MCF 10A (cell line): Measurements from ENCODE around the gene KRTAP5-9. TPM values are rescaled to one million over a fixed set of nuclear protein-coding genes. Genes with fewer than 3 reads are reported as not detected.
"Not testable (repeated sequence)": the region's sequence is repeated elsewhere in the genome, so short reads cannot be mapped to it uniquely, and the experiment has no call there.

Source experiments
- BruUV-seq: library from RNA; stranded (reverse); fragments of 400-500 nt; replicated peaks from 2 replicates; lab custom pipeline; 2021; lab: Mats Ljungman, UMichigan
- CTCF ChIA-PET: fragments of 300-600 bp; sonication (Branson Sonifier 250); formaldehyde crosslinking; extraction: SDS; loops from one replicate; lab custom pipeline; 2021; ENCODE audit warnings: antibody characterized with exemption, inconsistent platforms; lab: Yijun Ruan, JAX
- POLR2A ChIA-PET: fragments of 300-600, 350-650 bp; sonication (Branson Sonifier 250); formaldehyde crosslinking; extraction: SDS; loops from one replicate; lab custom pipeline; 2020; ENCODE audit warnings: antibody characterized with exemption, inconsistent platforms; lab: Yijun Ruan, JAX
- DNase-seq: peaks from one replicate; pipeline ENCODE4 v3.0.0-alpha.2; 2018; ENCODE audit not compliant: unreplicated experiment
- H3K27ac Mint-ChIP-seq: one replicate; pipeline ENCODE4 v1.8.0; 2022; ENCODE audit warnings: mild to moderate bottlenecking, low read depth, mixed read lengths; ENCODE audit not compliant: unreplicated experiment
- H3K27me3 Mint-ChIP-seq: one replicate; pipeline ENCODE4 v1.8.0; 2022; ENCODE audit warnings: mixed read lengths; ENCODE audit not compliant: insufficient read depth, unreplicated experiment
- H3K36me3 Mint-ChIP-seq: one replicate; pipeline ENCODE4 v1.8.0; 2022; ENCODE audit warnings: mild to moderate bottlenecking, moderate library complexity, mixed read lengths; ENCODE audit not compliant: insufficient read depth, unreplicated experiment
- H3K4me1 Mint-ChIP-seq: one replicate; pipeline ENCODE4 v1.8.0; 2022; ENCODE audit warnings: mixed read lengths; ENCODE audit not compliant: insufficient read depth, unreplicated experiment
- H3K4me3 Mint-ChIP-seq: one replicate; pipeline ENCODE4 v1.8.0; 2022; ENCODE audit warnings: mild to moderate bottlenecking, moderate library complexity, mixed read lengths; ENCODE audit not compliant: unreplicated experiment
- H3K9me3 Mint-ChIP-seq: one replicate; pipeline ENCODE4 v1.8.0; 2022; ENCODE audit warnings: mixed read lengths; ENCODE audit not compliant: unreplicated experiment
- intact Hi-C: fragments of 100-400 bp; cut with micrococcal nuclease; formaldehyde crosslinking; loops from 2 replicates; pipeline ENCODE4 v1.14.1; 2022
- total RNA-seq: library from RNA; stranded (reverse); gene quantifications from 2 replicates; pipeline ENCODE4 v1.2.3, GENCODE V29; 2022
- TF ChIP-seq, protein P1 (sequence below): fragments of 200-600 bp; IDR thresholded peaks from one replicate; pipeline ENCODE4 v1.8.0; 2022; ENCODE audit warnings: antibody characterized with exemption, mild to moderate bottlenecking; ENCODE audit not compliant: unreplicated experiment

Gene KRTAP5-9
- total RNA-seq, 1 experiment from 2014 or later = not detected

GRCh38 chr11:71535825-71536224 is 12.4 kb upstream of the KRTAP5-9 start:
- no peak for DNase-seq
- Mint-ChIP-seq H3K9me3 (peaks cover 5% of the 10 kb centered on the region), H3K4me3 (no peak overlapping the region), H3K27ac (no peak overlapping the region), H3K27me3 (no peaks in the 10 kb centered on the region), H3K4me1 (no peaks in the 10 kb centered on the region), H3K36me3 (no peaks in the 10 kb centered on the region)
- ChIA-PET CTCF (no interaction called here), POLR2A (no interaction called here)
- TF ChIP-seq, protein P1, sequence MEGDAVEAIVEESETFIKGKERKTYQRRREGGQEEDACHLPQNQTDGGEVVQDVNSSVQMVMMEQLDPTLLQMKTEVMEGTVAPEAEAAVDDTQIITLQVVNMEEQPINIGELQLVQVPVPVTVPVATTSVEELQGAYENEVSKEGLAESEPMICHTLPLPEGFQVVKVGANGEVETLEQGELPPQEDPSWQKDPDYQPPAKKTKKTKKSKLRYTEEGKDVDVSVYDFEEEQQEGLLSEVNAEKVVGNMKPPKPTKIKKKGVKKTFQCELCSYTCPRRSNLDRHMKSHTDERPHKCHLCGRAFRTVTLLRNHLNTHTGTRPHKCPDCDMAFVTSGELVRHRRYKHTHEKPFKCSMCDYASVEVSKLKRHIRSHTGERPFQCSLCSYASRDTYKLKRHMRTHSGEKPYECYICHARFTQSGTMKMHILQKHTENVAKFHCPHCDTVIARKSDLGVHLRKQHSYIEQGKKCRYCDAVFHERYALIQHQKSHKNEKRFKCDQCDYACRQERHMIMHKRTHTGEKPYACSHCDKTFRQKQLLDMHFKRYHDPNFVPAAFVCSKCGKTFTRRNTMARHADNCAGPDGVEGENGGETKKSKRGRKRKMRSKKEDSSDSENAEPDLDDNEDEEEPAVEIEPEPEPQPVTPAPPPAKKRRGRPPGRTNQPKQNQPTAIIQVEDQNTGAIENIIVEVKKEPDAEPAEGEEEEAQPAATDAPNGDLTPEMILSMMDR = no peak
- no TSS peak for BruUV-seq
- intact Hi-C loops = no loop called here

GRCh38 chr11:71537537-71537936 is 10.7 kb upstream of the KRTAP5-9 start:
- H3K27ac Mint-ChIP-seq = no peak overlapping the region
- no peaks in the 10 kb centered on the region for H3K27me3 Mint-ChIP-seq
- intact Hi-C loops = no loop called here
- H3K9me3 Mint-ChIP-seq = peaks cover 9% of the 10 kb centered on the region
- TF ChIP-seq, protein P1 = no peak
- DNase-seq = no peak
- no peak overlapping the region for H3K4me3 Mint-ChIP-seq
- H3K36me3 Mint-ChIP-seq = no peaks in the 10 kb centered on the region
- ChIA-PET CTCF (no interaction called here), POLR2A (no interaction called here)
- no TSS peak for BruUV-seq
- H3K4me1 Mint-ChIP-seq = no peaks in the 10 kb centered on the region

DNA sequence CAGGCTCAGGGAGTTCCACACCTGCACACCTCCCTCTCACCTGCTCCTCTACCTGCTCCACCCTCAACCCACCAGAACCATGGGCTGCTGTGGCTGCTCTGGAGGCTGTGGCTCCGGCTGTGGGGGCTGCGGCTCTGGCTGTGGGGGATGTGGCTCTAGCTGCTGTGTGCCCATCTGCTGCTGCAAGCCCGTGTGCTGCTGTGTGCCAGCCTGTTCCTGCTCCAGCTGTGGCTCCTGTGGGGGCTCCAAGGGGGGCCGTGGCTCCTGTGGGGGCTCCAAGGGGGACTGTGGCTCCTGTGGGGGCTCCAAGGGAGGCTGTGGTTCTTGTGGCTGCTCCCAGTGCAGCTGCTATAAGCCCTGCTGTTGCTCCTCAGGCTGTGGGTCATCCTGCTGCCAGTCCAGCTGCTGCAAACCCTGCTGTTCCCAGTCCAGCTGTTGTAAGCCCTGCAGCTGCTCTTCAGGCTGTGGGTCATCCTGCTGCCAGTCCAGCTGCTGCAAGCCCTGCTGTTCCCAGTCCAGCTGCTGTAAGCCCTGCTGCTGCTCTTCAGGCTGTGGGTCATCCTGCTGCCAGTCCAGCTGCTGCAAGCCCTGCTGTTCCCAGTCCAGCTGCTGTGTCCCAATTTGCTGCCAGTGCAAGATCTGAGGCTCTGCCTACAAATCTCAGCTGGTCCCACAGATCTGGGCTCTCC is 10.1 kb upstream of the KRTAP5-9 start, which contains the start of gene KRTAP5-8:
Gene KRTAP5-8, plus strand, starts transcription at position 49 of the 689 bp plus-strand sequence. Its CDS starts 31 bp downstream, at position 80.
- POLR2A ChIA-PET, H3K9me3 Mint-ChIP-seq, intact Hi-C loops, DNase-seq, CTCF ChIA-PET, H3K27me3 Mint-ChIP-seq, H3K27ac Mint-ChIP-seq, H3K4me1 Mint-ChIP-seq, H3K4me3 Mint-ChIP-seq, H3K36me3 Mint-ChIP-seq, BruUV-seq: not testable (repeated sequence)

GRCh38 chr11:71538666-71538990 is 9.6 kb upstream of the KRTAP5-9 start:
- TF ChIP-seq, protein P1 = no peak
- BruUV-seq = no TSS peak
- H3K4me1 Mint-ChIP-seq = no peaks in the 10 kb centered on the region
- H3K4me3 Mint-ChIP-seq = no peak overlapping the region
- POLR2A ChIA-PET = no interaction called here
- no peaks in the 10 kb centered on the region for H3K36me3 Mint-ChIP-seq
- CTCF ChIA-PET = no interaction called here
- H3K9me3 Mint-ChIP-seq = peaks cover 9% of the 10 kb centered on the region
- no peaks in the 10 kb centered on the region for H3K27me3 Mint-ChIP-seq
- intact Hi-C loops = no loop called here
- no peak for DNase-seq
- H3K27ac Mint-ChIP-seq = no peak overlapping the region
